Endothelial cell of umbilical vein (primary cell): Measurements from ENCODE around the gene TYROBP. TPM values are rescaled to one million over a fixed set of nuclear protein-coding genes. Genes with fewer than 3 reads are reported as not detected.

Experiments
- BruUV-seq: library from RNA; stranded (reverse); fragments of 400-500 nt; replicated peaks from 2 replicates; lab custom pipeline; 2021; lab: Mats Ljungman, UMichigan
- CTCF ChIA-PET: fragments of 300-600, 350-600 bp; sonication (Branson Sonifier 250); formaldehyde crosslinking; loops from one replicate; lab custom pipeline; 2021; ENCODE audit warnings: antibody characterized with exemption, inconsistent platforms; lab: Charles Lee
- POLR2A ChIA-PET: fragments of 300-600, 350-600 bp; sonication (Branson Sonifier 250); formaldehyde crosslinking; loops from one replicate; lab custom pipeline; 2021; ENCODE audit warnings: antibody characterized with exemption, inconsistent platforms; lab: Charles Lee
- DNase-seq: peaks from one replicate; pipeline ENCODE4 v3.0.0-alpha.2; 2011; ENCODE audit warnings: low read depth, low spot score
- FAIRE-seq: peaks from 2 replicates; lab custom pipeline; 2011; peaks lifted over from hg19 to GRCh38; lab: Jason Lieb, UNC
- H2AFZ ChIP-seq: 2 replicates; pipeline ENCODE4 v1.6.0; 2012; ENCODE audit warnings: low read depth, low read length, control low read depth, inconsistent platforms
- H3K27ac ChIP-seq: 2 replicates; pipeline ENCODE4 v1.5.1; 2011; ENCODE audit warnings: low read depth, mild to moderate bottlenecking, control low read depth, low read length, moderate library complexity; ENCODE audit not compliant: insufficient read depth
- H3K27me3 ChIP-seq, 2 experiments: 2 replicates each; pipeline versions ENCODE4 v1.6.0 to v1.6.1; 2011; ENCODE audit warnings: low read length in 2 of 2, mixed read lengths in 1 of 2; ENCODE audit not compliant: control insufficient read depth in 2 of 2, insufficient read depth in 2 of 2
- H3K36me3 ChIP-seq, 2 experiments: 2 replicates in 1 of 2; 3 replicates in 1 of 2; pipeline ENCODE4 v1.5.1; 2011; ENCODE audit warnings: low read length in 2 of 2, mild to moderate bottlenecking in 1 of 2, moderate library complexity in 1 of 2; ENCODE audit not compliant: control insufficient read depth in 2 of 2, insufficient read depth in 2 of 2; ENCODE audit errors: extremely low read depth in 1 of 2
- H3K4me1 ChIP-seq: 3 replicates; pipeline ENCODE4 v1.5.1; 2011; ENCODE audit warnings: mild to moderate bottlenecking, low read length; ENCODE audit not compliant: control insufficient read depth, insufficient read depth; ENCODE audit errors: extremely low read depth
- H3K4me2 ChIP-seq: 2 replicates; pipeline ENCODE4 v1.6.1; 2011; ENCODE audit warnings: low read length, control low read depth, mixed read lengths; ENCODE audit not compliant: insufficient read depth
- H3K4me3 ChIP-seq, 3 experiments: fragments of 200-600 bp in 1 of 3; sonication (generic), shearing (Covaris generic) in 1 of 3; replicated peaks in 1 of 3; 2 replicates each; pipeline ENCODE4 v1.5.1; 2011 to 2016; ENCODE audit warnings: control low read depth in 3 of 3, low read length in 3 of 3, mild to moderate bottlenecking in 2 of 3, inconsistent platforms in 1 of 3, low read depth in 1 of 3, moderate library complexity in 1 of 3; ENCODE audit not compliant: insufficient read depth in 1 of 3
- H3K79me2 ChIP-seq: 2 replicates; pipeline ENCODE4 v1.6.0; 2012; ENCODE audit warnings: low read length, inconsistent platforms; ENCODE audit not compliant: control insufficient read depth, insufficient read depth
- H3K9ac ChIP-seq: replicated peaks from 2 replicates; pipeline ENCODE3; 2011; ENCODE audit warnings: low read length, control low read depth; ENCODE audit not compliant: insufficient read depth; ENCODE audit errors: extremely low read depth
- H3K9me1 ChIP-seq: replicated peaks from 3 replicates; pipeline ENCODE4 v1.6.0; 2011; ENCODE audit warnings: mild to moderate bottlenecking, low read length; ENCODE audit not compliant: control insufficient read depth, insufficient read depth; ENCODE audit errors: extremely low read depth
- H3K9me3 ChIP-seq: replicated peaks from 2 replicates; pipeline ENCODE4 v1.5.1; 2012; ENCODE audit warnings: low read length, inconsistent platforms; ENCODE audit not compliant: control insufficient read depth, insufficient read depth
- H4K20me1 ChIP-seq: replicated peaks from 2 replicates; pipeline ENCODE3; 2011; ENCODE audit warnings: mild to moderate bottlenecking, low read length; ENCODE audit not compliant: control insufficient read depth, insufficient read depth; ENCODE audit errors: extremely low read depth
- EZH2 ChIP-seq: IDR thresholded peaks from 2 replicates; pipeline ENCODE4 v1.6.1; 2012; ENCODE audit warnings: borderline replicate concordance, low read depth, mild to moderate bottlenecking, moderate library complexity, low read length, inconsistent platforms; ENCODE audit not compliant: severe bottlenecking
- FOS ChIP-seq: IDR thresholded peaks from 2 replicates; pipeline ENCODE4 v1.6.1; 2011; ENCODE audit warnings: mild to moderate bottlenecking, low read length, moderate library complexity, borderline replicate concordance; ENCODE audit not compliant: insufficient read depth
- GATA2 ChIP-seq: IDR thresholded peaks from 2 replicates; pipeline ENCODE4 v1.7.0; 2011; ENCODE audit warnings: low read depth, mild to moderate bottlenecking, moderate library complexity, mixed read lengths, low read length; ENCODE audit not compliant: insufficient read length, insufficient read depth
- JUN ChIP-seq: IDR thresholded peaks from 2 replicates; pipeline ENCODE4 v1.6.1; 2011; ENCODE audit warnings: borderline replicate concordance, low read depth; ENCODE audit not compliant: insufficient read length, insufficient read depth
- MYC ChIP-seq: IDR thresholded peaks from one replicate; pipeline ENCODE4 v1.6.1; 2011; ENCODE audit warnings: mild to moderate bottlenecking, low read depth, low read length
- POLR2A ChIP-seq: IDR thresholded peaks from 2 replicates; pipeline ENCODE4 v1.6.1; 2012; ENCODE audit warnings: low read depth, mild to moderate bottlenecking, control low read depth, low read length
- POLR2AphosphoS5 ChIP-seq: IDR thresholded peaks from 2 replicates; pipeline ENCODE4 v1.6.1; 2012; ENCODE audit warnings: low read depth, mild to moderate bottlenecking, control low read depth, low read length, moderate library complexity; ENCODE audit not compliant: insufficient read depth
- dilution Hi-C: fragments of 300-500 bp; cut with MboI; formaldehyde crosslinking; loops from one replicate; pipeline ENCODE4 v1.15.0; 2019; ENCODE audit warnings: low sequenced_read_pairs; ENCODE audit not compliant: extremely low pct_ligation_motif_present
- intact Hi-C: fragments of 100-400 bp; cut with micrococcal nuclease; formaldehyde crosslinking; loops from one replicate; pipeline ENCODE4 v1.10.0; 2022
- polyA plus RNA-seq, 4 experiments: library from polyadenylated mRNA; depleted of rRNA in 3 of 4; stranded (reverse) in 3 of 4; unstranded in 1 of 4; fragments of >200 nt; gene quantifications; 2 replicates each; pipeline versions ENCODE4 v1.2.1 to v1.2.3, GENCODE V29; 2011 to 2012; ENCODE audit warnings: missing spikeins in 1 of 4
- total RNA-seq: library from RNA; stranded (reverse); gene quantifications from 2 replicates; pipeline ENCODE4 v1.2.3, GENCODE V29; 2021
- TF ChIP-seq, protein P1 (sequence below): IDR thresholded peaks from 2 replicates; pipeline ENCODE4 v1.6.1; 2011; ENCODE audit not compliant: insufficient read depth, insufficient read length
- TF ChIP-seq, protein P2 (sequence below), 2 donors: IDR thresholded peaks; 1 replicate in 1 of 2; 2 replicates in 1 of 2; pipeline ENCODE4 v1.5.1; 2011; ENCODE audit warnings: low read length in 2 of 2, mild to moderate bottlenecking in 2 of 2, moderate library complexity in 2 of 2, control low read depth in 1 of 2, inconsistent platforms in 1 of 2, low read depth in 1 of 2; ENCODE audit not compliant: insufficient read depth in 1 of 2; ENCODE audit errors: extremely low read depth in 1 of 2

Gene TYROBP
- total and polyA plus RNA-seq, 2 donors (not counting 3 experiments of a cell fraction or from before 2014, with no cell fraction given): not detected

DNA sequence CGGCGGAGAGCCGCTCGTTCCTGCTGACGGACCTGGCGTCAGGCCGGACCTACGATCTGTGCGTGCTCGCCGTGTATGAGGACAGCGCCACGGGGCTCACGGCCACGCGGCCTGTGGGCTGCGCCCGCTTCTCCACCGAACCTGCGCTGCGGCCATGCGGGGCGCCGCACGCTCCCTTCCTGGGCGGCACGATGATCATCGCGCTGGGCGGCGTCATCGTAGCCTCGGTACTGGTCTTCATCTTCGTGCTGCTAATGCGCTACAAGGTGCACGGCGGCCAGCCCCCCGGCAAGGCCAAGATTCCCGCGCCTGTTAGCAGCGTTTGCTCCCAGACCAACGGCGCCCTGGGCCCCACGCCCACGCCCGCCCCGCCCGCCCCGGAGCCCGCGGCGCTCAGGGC lies 36.5 kb upstream of the TYROBP start:
- no peak overlapping the region for H3K9ac ChIP-seq
- H3K27ac ChIP-seq: no peak overlapping the region
- ChIA-PET CTCF (interaction anchor here (1.2 kb wide), 1 partner anchor 49 kb away, joined by 3 read pairs; no protein-coding TSS in a partner anchor), POLR2A (no interaction called here)
- no peaks in the 10 kb centered on the region for H3K4me1 ChIP-seq
- H3K27me3 ChIP-seq: no peaks in the 10 kb centered on the region
- H3K9me1 ChIP-seq: no peaks in the 10 kb centered on the region
- dilution Hi-C loops: no loop called here
- TF ChIP-seq, protein P1, sequence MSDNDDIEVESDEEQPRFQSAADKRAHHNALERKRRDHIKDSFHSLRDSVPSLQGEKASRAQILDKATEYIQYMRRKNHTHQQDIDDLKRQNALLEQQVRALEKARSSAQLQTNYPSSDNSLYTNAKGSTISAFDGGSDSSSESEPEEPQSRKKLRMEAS: no peak
- TF ChIP-seq, protein P2, sequence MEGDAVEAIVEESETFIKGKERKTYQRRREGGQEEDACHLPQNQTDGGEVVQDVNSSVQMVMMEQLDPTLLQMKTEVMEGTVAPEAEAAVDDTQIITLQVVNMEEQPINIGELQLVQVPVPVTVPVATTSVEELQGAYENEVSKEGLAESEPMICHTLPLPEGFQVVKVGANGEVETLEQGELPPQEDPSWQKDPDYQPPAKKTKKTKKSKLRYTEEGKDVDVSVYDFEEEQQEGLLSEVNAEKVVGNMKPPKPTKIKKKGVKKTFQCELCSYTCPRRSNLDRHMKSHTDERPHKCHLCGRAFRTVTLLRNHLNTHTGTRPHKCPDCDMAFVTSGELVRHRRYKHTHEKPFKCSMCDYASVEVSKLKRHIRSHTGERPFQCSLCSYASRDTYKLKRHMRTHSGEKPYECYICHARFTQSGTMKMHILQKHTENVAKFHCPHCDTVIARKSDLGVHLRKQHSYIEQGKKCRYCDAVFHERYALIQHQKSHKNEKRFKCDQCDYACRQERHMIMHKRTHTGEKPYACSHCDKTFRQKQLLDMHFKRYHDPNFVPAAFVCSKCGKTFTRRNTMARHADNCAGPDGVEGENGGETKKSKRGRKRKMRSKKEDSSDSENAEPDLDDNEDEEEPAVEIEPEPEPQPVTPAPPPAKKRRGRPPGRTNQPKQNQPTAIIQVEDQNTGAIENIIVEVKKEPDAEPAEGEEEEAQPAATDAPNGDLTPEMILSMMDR (IDR thresholded peaks at IDR 0.05; ENCODE audit: extremely low read depth in 1 of 2, insufficient read depth in 1 of 2, low read depth in 1 of 2, low read length in 2 of 2): no peak
- TF ChIP-seq JUN (no peak), EZH2 (no peak), POLR2AphosphoS5 (no peak), FOS (no peak), GATA2 (no peak), MYC (no peak), POLR2A (no peak)
- DNase-seq (no peak), FAIRE-seq (no peak)
- H2AFZ ChIP-seq: no peak overlapping the region
- intact Hi-C loops: no loop called here
- no peaks in the 10 kb centered on the region for H3K9me3 ChIP-seq
- H3K36me3 ChIP-seq: no peaks in the 10 kb centered on the region
- peaks cover 4% of the 10 kb centered on the region for H4K20me1 ChIP-seq
- no peak overlapping the region for H3K4me3 ChIP-seq
- H3K79me2 ChIP-seq: no peaks in the 10 kb centered on the region
- no TSS peak for BruUV-seq
- no peak overlapping the region for H3K4me2 ChIP-seq
